BJ (cell line): ENCODE measurements around the gene TBC1D8. TPM values are rescaled to one million over a fixed set of nuclear protein-coding genes. Genes with fewer than 3 reads are reported as not detected.

ENCODE experiments used
- CTCF ChIA-PET: fragments of 350-600 bp; formaldehyde crosslinking; extraction: SDS; loops from one replicate; lab custom pipeline; 2021; ENCODE audit warnings: antibody characterized with exemption, inconsistent platforms; lab: Yijun Ruan, JAX
- POLR2A ChIA-PET: fragments of 300-600 bp; sonication (Branson Sonifier 250); formaldehyde crosslinking; extraction: SDS; loops from one replicate; lab custom pipeline; 2021; ENCODE audit warnings: antibody characterized with exemption; lab: Charles Lee
- DNase-seq: peaks from one replicate; pipeline ENCODE4 v3.0.0-alpha.2; 2011; ENCODE audit warnings: low read depth
- H3K27me3 ChIP-seq: 2 replicates; pipeline ENCODE4 v1.6.0; 2011; ENCODE audit warnings: low read length; ENCODE audit not compliant: control insufficient read depth, insufficient read depth
- H3K36me3 ChIP-seq: 2 replicates; pipeline ENCODE4 v1.5.1; 2011; ENCODE audit warnings: low read length; ENCODE audit not compliant: control insufficient read depth, insufficient read depth
- H3K4me3 ChIP-seq: 2 replicates; pipeline ENCODE4 v1.5.1; 2011; ENCODE audit warnings: low read depth, mild to moderate bottlenecking, control low read depth, low read length
- CTCF ChIP-seq: IDR thresholded peaks from 2 replicates; pipeline ENCODE4 v1.5.1; 2011; ENCODE audit warnings: low read depth, mild to moderate bottlenecking, control low read depth, inconsistent platforms, low read length, moderate library complexity; ENCODE audit not compliant: insufficient read depth
- polyA plus RNA-seq: library from polyadenylated mRNA; depleted of rRNA; stranded (reverse); fragments of >200 nt; gene quantifications from 2 replicates; pipeline ENCODE4 v1.2.3, GENCODE V29; 2011

The TBC1D8 gene
- polyA plus RNA-seq, 1 experiment: 8.8 TPM

- ChIA-PET POLR2A (no interaction called here), CTCF (interaction anchor here (1.0 to 5.3 kb wide), 3 partner anchors 18 to 175 kb away, joined by 3 to 47 read pairs (median 39); no protein-coding TSS in a partner anchor)
- no peak for DNase-seq
- Histone ChIP-seq H3K27me3 (no peaks in the 10 kb centered on the region; the same call in none of the 2 replicates), H3K36me3 (no peaks in the 10 kb centered on the region), H3K4me3 (no peak overlapping the region)
- no peak for TF ChIP-seq CTCF
These were observed 35.9 kb upstream of the TBC1D8 start for GRCh38 chr2:101187131-101187530.

GRCh38 chr2:101185656-101186055 is 34.5 kb upstream of the TBC1D8 start:
- Histone ChIP-seq H3K4me3 (no peak overlapping the region), H3K36me3 (no peaks in the 10 kb centered on the region), H3K27me3 (no peaks in the 10 kb centered on the region; the same call in 1 of the 2 replicates)
- ChIA-PET CTCF (interaction anchor here (0.7 to 1.2 kb wide), 4 partner anchors 11 to 160 kb away, joined by 3 to 4 read pairs (median 4); no protein-coding TSS in a partner anchor), POLR2A (no interaction called here)
- DNase-seq: no peak
- TF ChIP-seq CTCF: no peak

- ChIA-PET CTCF (interaction anchor here (0.7 to 1.2 kb wide), 3 partner anchors 12 to 148 kb away, joined by 3 to 4 read pairs (median 3); no protein-coding TSS in a partner anchor), POLR2A (no interaction called here)
- H3K4me3 ChIP-seq: no peak overlapping the region
- no peak for TF ChIP-seq CTCF
- H3K27me3 ChIP-seq: no peaks in the 10 kb centered on the region; the same call in 1 of the 2 replicates
- H3K36me3 ChIP-seq: no peaks in the 10 kb centered on the region
- DNase-seq: no peak
These were observed 33.9 kb upstream of the TBC1D8 start for GRCh38 chr2:101185085-101185484.

- ChIA-PET POLR2A (no interaction called here), CTCF (interaction anchor here (2.8 kb wide), 1 partner anchor 9 kb away, joined by 13 read pairs; no protein-coding TSS in a partner anchor)
- H3K36me3 ChIP-seq: no peaks in the 10 kb centered on the region
- DNase-seq: no peak
- H3K4me3 ChIP-seq: no peak overlapping the region
- no peaks in the 10 kb centered on the region for H3K27me3 ChIP-seq
- TF ChIP-seq CTCF: no peak
These were observed 28.8 kb upstream of the TBC1D8 start for GRCh38 chr2:101179982-101180381.

- no peak for DNase-seq
- POLR2A ChIA-PET: no interaction called here
- H3K36me3 ChIP-seq: no peaks in the 10 kb centered on the region
- no peak overlapping the region for H3K4me3 ChIP-seq
- TF ChIP-seq CTCF: no peak
- CTCF ChIA-PET: no interaction called here
- no peaks in the 10 kb centered on the region for H3K27me3 ChIP-seq
These were observed 25.6 kb upstream of the TBC1D8 start for GRCh38 chr2:101176803-101177202.
